Stimulated activated CD8-positive, alpha-beta memory T cell treated with anti-CD3 and anti-CD28 coated beads, Interleukin-2, amount 100 ng/mL, for 1 hour (primary cell): Measurements from ENCODE around the gene PCP4L1.
"Not testable (repeated sequence)": the region's sequence is repeated elsewhere in the genome, so short reads cannot be mapped to it uniquely, and the experiment has no call there.

ENCODE experiments used
- DNase-seq, 2 donors: peaks; one replicate each; pipeline ENCODE4 v3.0.0-alpha.2; 2020; ENCODE audit warnings: low read depth in 2 of 2

The PCP4L1 gene

DNA sequence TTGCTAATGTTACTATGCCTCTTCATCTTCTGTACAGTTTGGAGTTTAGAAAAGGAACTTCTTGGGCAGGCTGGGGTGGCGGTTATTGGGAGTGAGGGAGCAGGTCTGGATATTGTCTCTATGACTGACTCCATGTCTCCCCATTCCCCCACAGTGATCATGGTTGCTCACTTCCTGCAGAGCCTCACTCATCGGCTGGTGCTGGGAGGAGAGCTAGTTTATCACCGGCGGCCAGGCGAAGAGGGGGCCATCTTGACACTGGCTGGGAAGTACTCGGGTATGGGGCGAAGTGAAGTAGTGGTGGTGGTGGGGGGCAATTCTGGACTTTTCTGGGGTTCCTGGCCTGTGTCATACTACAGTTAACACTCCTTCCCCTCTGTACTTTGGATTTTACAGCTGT is 30.5 kb upstream of the PCP4L1 start:
- no peak for DNase-seq

DNA sequence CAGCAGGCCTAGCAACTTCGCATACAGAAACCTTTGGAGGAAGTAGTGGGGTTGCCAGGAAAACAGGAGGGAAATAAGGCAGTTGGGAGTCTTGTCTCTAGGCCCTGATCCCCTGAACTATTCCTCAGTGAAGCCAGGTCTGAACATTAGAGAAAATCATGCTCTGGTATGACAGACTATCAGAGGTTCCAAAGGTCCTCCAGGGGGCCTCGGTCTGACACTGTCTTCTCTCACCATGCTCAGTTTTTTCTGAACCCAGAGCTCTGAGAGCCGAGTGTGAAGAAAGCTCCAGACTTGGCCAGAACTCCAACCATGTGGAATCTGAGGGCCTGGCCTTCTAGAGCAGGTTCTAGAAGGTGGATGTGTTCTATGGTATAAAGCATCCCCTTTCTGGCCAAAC is 28.6 kb upstream of the PCP4L1 start:
- DNase-seq: no peak

DNA sequence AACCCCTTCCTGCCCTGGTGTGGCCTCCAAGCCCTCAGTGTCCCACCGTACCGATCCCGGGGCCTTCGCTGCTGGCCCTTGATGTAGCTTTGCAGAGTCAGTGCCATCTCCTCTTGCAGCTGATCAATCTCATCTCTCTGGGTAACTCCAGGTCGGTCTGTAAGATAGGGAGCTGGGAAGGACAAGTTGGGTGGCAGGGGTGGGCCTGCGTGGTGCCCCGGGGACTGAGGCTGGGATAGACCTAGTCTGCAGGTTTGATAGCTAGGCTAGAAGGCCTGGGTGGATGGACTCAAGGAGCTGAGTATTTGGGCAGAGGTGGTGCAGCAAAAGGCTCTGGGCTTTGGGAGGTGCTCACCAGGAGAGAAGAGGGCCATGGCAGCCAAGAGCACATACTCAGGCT is 27.8 kb upstream of the PCP4L1 start:
- DNase-seq: no peak

DNA sequence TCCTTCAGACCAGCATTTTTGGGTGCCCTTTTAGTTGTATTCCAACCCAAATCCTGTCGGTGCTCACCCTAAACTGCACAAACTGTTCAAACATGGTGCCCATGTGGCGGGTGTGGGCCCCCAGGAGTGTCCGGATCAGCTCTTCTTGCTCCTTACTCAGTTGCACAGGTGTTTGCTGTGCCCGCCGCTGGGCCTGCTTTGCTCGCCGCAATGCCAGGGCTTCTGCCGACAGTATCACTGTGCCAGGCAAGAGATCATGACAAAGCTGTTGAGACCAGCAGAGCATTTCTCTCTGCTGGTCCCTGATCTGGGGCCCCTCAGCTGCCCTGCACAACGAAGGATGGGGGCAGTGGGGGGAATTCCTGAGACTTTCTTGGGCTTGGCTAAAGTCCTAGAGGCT is 25.4 kb upstream of the PCP4L1 start:
- DNase-seq: no peak

DNA sequence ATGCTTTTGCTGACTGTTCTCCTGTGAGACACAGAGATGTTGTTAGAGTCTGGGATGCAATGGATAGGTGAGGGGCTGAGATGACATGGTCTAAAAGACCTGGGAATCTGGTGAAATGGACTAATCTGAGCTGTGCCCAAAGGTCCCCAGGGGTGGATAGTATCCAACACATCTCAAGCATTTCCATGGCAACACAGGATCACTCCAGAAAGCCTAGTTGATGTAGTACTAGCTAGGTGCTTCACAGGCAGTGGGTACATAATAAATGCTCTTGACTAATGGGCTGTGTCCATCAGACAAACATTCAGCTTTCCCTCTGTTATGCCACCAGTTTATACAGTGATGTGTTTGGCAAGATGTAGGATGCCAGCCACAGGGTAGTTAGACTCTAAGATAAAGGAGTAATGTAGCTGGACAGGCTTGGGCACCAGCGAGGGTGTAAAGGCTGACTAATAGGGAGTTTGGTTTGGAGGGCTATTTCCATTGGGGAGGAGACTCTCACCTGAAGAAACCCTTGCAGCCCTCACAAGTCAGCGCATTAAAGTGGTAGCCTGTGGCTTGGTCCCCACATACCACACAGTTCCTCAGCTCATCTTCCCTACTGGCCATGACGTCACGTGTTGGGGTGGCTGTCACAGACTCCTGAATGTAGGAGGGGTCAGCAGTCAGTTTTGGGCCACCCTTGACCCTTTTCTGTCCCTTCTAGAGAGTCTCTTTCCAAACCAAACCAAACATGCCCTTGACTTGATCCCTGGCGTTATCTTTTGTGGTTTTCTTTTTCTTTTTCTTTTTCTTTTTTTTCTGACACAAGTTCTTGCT is 22.4 kb upstream of the PCP4L1 start:
- DNase-seq: no peak

DNA sequence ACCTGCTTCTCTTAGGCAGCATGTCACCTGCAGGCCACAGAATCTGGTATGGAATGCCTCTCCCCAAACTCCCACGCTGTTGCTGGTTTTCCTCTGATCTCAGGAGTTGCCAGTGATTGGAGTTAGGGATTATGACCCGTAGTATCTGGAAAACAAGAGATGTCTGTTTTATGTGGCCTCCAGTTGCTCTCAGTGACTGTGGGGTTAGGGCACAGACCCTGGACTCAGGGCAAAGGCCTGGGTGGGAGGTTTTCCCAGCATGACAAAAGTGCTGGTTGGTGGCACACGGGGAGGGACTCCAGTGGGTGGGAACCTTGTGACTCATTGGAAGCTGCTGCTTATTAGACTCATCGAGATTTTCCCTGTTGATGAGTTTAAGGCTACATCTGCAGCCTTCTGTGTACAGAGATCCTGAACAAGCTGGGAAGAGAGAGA is 20.5 kb upstream of the PCP4L1 start, which contains the start of gene NR1I3:
NR1I3 (minus strand) TSS at position 165 of the 435 bp plus-strand sequence. CDS start 1,638 bp downstream, outside the sequence.
- no peak for DNase-seq

DNA sequence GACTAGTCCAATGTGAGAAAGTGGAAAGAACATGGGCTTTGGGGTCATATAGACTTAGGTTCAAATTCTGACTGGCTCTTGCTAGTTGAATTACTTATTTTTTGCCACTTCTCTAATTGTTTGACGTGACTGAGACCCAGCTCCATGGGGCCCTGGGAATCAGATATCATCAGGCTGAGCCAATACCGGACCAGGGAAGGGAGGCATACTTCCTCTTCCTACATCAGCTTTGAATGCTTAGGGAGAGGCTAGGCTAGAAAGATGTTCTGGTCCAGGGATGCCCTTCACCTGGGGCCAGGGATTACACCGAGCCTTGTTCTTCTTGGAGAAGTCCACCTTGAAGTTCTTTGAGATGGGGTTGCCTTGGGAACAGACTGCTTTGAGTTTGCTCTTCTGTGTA is 16.9 kb upstream of the PCP4L1 start:
- DNase-seq: no peak

DNA sequence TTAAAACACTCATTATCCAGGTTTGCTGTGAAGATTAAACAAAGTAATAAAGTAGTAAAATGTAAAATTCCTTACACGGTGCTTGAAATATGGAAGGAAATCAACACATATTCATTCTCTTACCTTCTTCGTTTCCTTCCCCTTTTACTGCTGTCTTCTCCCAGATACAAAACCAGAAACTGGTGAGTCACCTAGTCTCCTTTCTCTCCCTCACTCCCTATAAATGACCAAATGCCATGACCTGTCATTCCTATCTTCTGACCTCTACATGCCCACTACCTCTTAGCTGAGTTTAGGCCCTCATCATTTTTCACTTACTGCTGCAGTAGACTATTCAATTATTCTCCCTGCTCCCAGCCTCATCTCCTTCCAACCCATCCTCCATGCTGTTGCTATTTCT is 16.2 kb upstream of the PCP4L1 start:
- no peak for DNase-seq

DNA sequence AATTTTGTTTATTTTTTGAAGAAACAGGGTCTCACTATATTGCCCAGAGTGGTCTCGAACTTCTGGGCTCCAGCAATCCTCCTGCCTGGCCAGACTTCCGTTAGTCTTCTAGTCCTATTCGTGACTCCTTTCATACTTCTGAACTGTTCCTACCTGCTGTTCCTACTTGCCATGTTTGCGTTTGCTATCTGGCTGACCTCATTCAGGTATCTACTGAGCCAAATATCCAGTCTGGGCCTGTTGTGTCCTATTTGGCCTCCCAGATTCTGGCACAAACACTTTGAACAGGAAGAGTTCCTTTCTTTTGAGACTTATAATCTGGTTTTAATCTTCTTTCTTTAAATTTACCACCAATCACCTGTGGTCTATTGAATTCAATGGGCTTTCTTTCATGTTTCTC is 13.7 kb upstream of the PCP4L1 start:
- no peak for DNase-seq

DNA sequence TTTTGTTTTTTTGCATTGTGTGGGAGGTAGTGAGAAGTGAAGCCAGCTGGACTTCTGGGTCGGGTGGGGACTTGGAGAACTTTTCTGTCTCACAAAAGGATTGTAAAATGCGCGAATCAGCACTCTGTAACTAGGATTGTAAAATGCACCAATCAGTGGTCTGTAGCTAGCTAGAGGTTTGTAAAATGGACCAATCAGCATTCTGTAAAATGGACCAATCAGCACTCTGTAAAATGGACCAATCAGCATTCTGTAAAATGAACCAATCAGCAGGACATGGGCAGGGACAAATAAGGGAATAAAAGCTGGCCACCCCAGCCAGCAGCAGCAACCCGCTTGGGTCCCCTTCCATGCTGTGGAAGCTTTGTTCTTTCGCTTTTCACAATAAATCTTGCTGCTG is 8.4 kb upstream of the PCP4L1 start:
- not testable (repeated sequence) for DNase-seq

DNA sequence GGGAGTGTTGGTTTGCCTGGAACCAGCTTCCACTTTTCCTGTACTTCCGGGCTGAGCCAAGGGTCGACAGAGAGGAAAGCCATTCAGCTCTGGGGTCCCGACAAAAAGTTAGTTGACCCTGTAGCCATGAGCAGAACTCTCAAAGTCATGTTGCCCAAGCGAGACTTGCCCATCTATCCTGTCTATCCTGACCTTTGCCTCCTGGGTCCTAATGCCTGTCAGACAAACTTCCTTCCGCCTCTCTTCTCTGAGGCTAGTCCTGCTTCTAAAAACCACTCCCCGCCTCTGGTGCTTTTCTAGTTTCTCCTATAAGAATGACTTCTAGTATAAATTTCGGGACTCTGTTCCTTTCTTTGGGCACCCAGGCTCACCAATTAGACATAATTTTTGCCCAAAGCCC is 7.7 kb upstream of the PCP4L1 start:
- no peak for DNase-seq

DNA sequence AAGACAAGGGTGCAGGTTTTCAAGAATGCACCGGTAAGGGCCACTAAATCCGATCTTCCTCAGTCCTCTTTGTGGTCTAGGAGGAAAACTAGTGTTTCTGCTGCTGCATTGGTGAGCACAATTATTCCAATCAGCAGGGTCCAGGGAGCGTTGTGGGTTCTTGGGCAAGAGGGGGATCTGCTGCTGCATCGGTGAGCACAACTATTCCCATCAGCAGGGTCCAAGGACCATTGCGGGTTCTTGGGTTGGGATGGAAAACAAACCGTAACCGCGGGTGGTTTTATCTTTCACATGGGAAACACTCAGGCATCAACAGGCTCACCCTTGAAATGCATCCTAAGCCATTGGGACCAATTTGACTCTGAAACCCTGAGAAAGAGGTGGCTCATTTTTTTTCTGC is 7.0 kb upstream of the PCP4L1 start:
- no peak for DNase-seq

DNA sequence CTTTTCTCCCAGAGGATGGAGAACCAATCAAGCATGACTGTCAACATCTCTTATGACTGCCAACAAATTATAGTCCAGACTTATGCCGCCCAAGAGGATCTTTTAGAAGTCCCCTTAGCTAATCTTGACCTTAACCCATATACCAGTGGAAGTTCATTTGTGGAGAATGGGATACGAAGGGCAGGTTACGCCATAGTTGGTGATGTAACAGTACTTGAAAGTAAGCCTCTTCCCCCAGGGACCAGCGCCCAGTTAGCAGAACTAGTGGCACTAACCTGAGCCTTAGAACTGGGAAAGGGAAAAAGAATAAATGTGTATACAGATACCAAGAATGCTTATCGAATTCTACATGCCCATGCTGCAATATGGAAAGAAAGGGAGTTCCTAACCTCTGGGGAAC is 3.2 kb upstream of the PCP4L1 start:
- not testable (repeated sequence) for DNase-seq

DNA sequence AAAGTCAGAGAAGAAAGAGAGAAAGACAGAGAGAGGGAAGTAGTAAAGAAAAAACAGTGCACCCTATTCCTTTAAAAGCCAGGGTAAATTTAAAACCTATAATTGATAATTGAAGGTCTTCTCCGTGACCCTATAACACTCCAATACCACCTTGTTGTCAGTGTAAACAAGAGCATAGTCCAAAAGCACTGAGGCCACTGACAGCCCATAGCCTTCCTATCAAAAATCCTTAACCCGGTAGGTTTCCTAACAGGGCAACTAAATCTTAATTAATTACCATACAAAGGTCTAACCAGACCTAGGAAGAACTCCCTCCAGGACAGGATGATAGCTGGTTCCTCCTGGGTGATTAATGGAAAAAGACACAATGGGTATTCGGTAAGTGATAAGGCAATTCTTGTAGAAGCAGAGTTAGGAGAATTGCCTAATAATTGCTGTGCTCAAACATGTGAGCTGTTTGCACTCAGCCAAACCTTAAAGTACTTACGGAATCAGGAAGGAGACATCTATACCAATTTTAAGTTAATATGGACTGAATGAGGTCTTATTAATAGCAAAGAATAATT is 2.5 kb upstream of the PCP4L1 start:
- DNase-seq: not testable (repeated sequence)

DNA sequence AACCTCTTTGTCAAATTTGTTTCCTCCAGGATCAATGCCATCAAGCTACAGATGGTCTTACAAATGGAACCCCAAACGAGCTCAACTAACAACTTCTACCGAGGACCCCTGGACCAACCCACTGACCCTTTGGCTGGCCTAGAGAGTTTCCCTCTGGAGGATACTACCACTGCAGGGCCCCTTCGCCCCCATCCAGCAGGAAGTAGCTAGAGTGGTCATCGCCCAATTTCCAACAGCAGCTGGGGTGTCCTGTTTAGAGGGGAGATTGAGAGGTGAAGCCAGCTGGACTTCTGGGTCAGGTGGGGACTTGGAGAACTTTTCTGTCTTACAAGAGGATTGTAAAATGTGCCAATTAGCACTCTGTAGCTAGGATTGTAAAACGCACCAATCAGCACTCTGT is 1.4 kb upstream of the PCP4L1 start:
- DNase-seq: not testable (repeated sequence)

DNA sequence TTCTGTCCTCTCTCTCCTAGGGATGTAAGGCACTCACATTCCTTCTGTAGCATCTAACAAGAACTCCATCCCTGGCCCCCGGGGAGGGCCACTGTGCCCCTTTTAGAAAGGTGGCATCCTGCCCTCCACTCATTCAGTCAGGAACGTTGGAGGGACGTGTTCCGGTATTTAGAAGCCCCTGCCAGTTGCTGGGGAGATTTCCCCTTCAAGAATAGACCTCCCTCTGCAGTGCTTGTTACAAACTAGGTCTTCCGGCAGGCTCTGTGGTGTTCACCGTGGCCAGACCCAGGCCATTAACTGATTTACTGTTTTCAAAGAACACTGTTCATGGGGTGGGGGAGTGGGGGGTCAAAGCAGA is 779 bp downstream of the PCP4L1 start:
- no peak for DNase-seq

DNA sequence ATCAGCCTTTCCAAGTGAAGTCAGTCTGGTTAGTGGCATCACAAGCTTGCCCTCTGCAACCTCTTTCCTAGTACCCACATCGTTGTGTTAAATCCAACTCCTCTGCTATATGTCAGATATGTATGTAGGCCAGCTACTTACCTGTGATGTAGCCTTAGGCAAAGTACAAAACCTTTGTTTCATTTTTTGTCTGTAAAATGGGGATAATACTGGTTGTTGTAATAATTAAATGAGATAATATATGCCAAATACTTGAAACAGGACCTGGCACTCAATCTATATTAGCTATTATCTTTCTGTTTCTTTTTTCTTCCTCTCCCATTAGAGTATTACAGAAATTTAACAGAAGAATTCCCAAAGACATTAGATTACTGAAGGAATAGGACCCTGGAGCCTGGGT is 1.2 kb downstream of the PCP4L1 start:
- no peak for DNase-seq

DNA sequence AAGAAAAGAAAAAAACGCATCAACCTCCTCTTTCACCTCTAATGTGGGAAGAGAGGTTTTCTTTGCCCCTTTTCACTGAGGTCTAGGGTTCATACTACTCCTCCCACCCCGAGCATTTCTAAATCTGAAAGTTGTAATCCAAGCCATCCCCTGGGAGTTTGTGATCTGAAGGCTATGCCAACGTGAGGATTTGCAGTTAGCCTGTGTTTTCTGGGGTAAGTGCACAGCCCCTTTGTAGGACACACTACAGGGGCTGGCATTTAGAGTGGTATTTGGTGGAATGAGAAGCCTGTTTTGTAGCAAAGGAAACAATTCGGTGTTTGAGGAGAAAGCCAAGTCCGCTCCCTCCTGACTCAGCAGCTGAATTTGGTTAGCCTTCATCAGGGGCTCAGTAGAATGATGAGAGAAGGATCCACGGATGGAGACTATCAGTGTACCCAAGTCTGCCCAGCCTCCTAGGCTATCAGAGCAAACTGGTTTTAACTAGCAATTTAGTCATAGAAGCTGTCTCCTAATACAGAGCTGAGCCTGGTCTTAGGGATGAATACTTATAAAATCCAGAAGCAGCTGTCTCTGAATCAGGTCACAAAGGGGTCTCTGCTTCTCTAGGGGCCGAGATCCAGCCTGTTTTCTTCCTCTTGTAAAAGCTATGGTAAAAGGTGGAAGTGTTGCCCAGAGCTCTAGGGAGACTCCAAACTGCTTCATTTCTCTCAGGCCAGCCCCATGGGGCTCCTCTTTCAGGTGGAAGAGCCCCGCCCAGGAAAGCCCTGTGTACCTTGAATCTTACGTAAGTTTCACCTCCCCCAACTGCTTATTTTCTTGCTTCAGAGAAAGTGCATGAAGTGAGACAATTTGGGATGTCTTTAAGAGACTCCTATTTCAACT is 2.1 kb downstream of the PCP4L1 start:
- DNase-seq: no peak

DNA sequence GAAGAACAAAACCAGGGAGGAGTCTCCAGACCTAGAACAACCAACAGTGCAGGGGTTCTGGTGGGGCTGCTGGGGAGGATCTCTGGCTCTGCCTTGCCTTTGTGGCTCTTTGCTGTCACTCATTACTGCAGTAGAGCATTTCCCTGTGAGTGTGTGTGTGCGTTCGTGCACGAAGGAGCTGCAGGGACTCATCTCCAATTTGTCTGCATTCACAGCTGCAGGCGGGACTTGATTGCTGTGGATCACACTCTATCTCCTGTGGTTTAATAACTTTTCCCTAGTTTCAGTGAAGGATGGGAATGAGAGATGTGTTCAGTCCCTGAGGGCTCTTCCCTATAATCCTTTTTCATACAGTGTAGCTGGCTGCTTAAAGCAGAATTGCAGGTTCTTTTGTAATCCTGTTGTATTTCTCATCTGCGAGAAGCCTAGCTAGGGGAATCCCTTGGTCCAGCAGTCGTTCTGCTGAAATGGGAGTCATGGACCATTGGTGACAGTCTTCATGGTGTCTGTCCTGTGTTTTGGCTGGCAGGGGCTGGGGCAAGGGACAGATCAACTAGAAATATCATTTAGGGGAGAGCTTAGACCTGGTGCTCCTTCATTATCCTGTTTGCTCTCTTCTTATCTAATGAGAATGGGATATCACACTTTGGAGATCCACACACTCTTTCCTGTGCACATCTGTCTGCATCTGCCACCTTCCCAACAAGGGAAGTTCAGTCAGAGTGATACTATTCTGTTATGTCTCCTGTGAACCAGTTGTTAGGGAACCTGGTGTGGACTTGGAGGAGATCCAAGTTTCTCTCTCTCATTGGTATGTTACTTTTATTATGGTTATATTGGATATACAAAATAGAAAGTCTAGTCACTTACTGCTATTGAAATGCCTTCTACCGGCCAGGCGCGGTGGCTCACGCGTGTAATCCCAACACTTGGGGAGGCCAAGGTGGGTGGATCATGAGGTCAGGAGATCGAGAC is 3.0 kb downstream of the PCP4L1 start:
- DNase-seq: no peak

DNA sequence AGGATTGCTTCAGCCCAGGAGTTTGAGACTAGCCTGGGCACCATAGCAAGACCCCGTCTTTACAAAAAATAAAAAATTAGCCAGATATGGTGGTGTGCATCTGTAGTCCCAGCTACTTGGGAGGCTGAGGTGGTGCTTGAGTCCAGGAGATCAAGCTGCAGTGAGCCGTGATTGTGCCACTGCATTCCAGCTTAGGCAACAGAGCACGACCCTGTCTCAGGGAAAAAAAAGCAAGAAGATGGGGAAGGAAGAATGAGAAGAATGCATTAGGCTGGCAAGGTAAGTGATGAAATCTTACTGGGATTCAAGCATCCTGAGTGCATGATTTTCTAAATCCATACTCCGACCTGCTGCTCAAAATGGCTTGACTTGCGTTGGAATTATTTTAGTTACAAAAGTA is 6.8 kb downstream of the PCP4L1 start:
- no peak for DNase-seq

DNA sequence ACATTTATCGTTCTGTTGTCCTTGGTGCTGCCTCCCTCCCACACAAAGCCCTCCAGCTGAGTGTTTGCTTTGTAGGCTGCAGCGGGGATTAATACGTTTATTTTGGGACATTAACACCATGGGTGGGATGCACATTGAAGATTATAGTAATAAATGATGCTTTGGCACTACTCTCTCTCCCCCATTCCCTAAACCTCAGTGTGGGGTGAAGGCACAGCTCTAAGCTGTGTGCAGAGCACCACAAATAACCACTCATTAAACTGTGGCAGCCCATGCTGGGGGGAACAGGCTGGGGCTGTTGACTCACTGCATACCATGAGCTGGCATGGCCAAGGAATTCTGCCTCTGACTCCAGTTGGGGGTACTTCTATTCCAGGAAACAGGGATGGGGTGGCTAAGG is 7.7 kb downstream of the PCP4L1 start:
- no peak for DNase-seq
